DND-41 (cell line): ENCODE measurements around the gene SULT2B1.

Source experiments
- CTCF ChIP-seq: IDR thresholded peaks from 2 replicates; pipeline ENCODE4 v1.5.1; 2012; ENCODE audit warnings: borderline replicate concordance, low read length, moderate library complexity, mild to moderate bottlenecking; ENCODE audit not compliant: poor library complexity, severe bottlenecking; ENCODE audit errors: extremely low read depth
- EZH2 ChIP-seq: IDR thresholded peaks from 3 replicates; pipeline ENCODE4 v1.6.1; 2012; ENCODE audit warnings: borderline replicate concordance, low read depth, mild to moderate bottlenecking, moderate library complexity, low read length, inconsistent platforms; ENCODE audit not compliant: severe bottlenecking

DNA sequence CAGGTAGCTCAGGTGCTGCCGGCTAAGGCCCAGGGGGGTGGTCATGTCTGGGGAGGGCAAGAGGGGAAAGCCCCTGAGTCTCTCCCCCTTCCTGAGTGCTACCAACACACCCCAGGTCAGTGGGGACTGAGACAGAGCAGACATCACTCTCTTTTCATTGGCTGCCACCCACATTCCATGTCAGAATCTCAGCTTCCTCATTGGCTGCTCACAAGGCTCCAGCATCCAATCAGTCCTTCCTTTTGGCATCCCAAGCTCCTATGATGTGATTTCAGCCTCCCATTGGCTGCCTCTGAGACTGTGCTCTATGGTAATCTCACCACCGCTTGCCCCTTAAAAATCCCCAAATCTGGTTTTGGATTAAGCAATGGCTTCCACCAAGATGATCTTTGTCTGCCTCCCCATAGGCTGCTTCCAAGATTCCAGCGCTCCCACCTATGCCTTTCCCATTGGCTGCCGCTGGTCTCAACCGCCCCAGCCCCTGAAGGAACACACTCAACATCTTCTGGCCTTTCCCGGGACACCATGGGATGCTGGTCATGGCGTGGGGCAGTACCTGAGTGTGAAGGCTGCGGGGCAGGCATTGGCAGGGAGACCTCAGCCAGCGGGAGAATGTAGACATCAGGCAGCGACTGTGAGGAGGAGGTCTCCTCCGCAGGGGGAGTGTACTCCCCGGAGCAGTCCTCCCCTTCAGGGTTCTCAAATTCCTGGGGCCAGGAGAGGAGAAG is 42.3 kb upstream of the SULT2B1 start:
- TF ChIP-seq EZH2 (no peak), CTCF (no peak)
